Activated CD4-positive, alpha-beta T cell treated with anti-CD3 and anti-CD28 coated beads for 36 hours (primary cell): ENCODE data around the gene PNPO. TPM values are rescaled to one million over a fixed set of nuclear protein-coding genes. Genes with fewer than 3 reads are reported as not detected.

Source experiments
- ATAC-seq: fragments of 200-7000 bp; cut with Tn5 transposase; one replicate; pipeline ENCODE4 v1.10.0; 2021; ENCODE audit warnings: mild to moderate bottlenecking, moderate library complexity
- CTCF ChIA-PET: fragments of 350-600 bp; sonication (Branson Sonifier 250); formaldehyde crosslinking; loops from one replicate; lab custom pipeline; 2021; ENCODE audit warnings: antibody characterized with exemption; lab: Charles Lee
- POLR2A ChIA-PET: fragments of 350-600 bp; sonication (Branson Sonifier 250); formaldehyde crosslinking; loops from one replicate; lab custom pipeline; 2021; ENCODE audit warnings: antibody characterized with exemption, inconsistent platforms; lab: Charles Lee
- DNase-seq: peaks from one replicate; pipeline ENCODE4 v3.0.0-alpha.2; 2020
- H3K27ac Mint-ChIP-seq: one replicate; pipeline ENCODE4 v1.8.0; 2021; ENCODE audit warnings: mixed read lengths
- H3K27me3 Mint-ChIP-seq: one replicate; pipeline ENCODE4 v1.8.0; 2021; ENCODE audit warnings: mixed read lengths
- H3K36me3 Mint-ChIP-seq: one replicate; pipeline ENCODE4 v1.8.0; 2021; ENCODE audit warnings: low read depth, mixed read lengths
- H3K4me1 Mint-ChIP-seq: one replicate; pipeline ENCODE4 v1.8.0; 2021; ENCODE audit warnings: mixed read lengths
- H3K4me3 Mint-ChIP-seq: one replicate; pipeline ENCODE4 v1.8.0; 2021; ENCODE audit warnings: mild to moderate bottlenecking, moderate library complexity, mixed read lengths
- H3K9me3 Mint-ChIP-seq: one replicate; pipeline ENCODE4 v1.8.0; 2021; ENCODE audit warnings: low read depth, mixed read lengths
- intact Hi-C, 2 experiments: fragments of 100-400 bp; cut with DNase I in 1 of 2; cut with micrococcal nuclease in 1 of 2; formaldehyde crosslinking; loops; one replicate each; pipeline versions ENCODE4 v1.14.2 to v1.15.1; 2022 to 2024; cut with DNase I, micrococcal nuclease
- total RNA-seq, 2 experiments: library from RNA; stranded (reverse); gene quantifications; one replicate each; pipeline ENCODE4 v1.2.3, GENCODE V29; 2021

The PNPO gene
- total RNA-seq, 2 experiments from 2014 or later: 29.7 to 41.0 TPM

DNA sequence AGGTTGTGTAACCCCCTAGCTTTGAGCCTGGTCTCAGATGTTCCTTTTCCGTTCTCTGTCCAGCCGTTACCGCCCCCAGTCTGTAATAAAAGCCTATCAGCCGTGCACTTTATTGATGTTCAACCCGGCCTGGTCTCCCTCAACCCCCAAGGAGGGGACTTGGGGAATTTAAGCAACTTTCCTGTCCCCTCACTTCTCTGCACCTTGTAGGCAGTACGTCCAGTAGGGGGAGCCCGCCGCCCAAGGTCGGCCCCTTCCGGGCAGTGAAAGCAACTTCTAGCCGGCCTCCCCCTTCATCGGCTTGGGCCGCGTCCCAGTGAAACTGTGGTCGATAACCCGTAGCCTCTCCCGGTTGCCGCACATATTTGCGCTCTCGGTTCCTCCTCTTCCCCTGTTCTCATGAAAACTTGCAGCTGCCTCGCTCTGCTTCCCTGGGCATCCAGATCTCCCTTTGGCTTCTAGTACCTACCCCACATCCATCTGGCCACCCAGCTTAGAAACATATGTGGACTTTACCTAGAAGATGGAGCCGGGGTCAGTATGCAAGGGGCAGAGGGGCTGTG is 7.9 kb downstream of the PNPO start:
- Mint-ChIP-seq H3K27ac (peak overlapping the region; percentile 66), H3K9me3 (no peaks in the 10 kb centered on the region), H3K4me1 (peaks cover 42% of the 10 kb centered on the region), H3K4me3 (peak overlapping the region; percentile 30), H3K27me3 (no peaks in the 10 kb centered on the region), H3K36me3 (peaks cover 39% of the 10 kb centered on the region)
- ChIA-PET POLR2A (no interaction called here), CTCF (interaction anchor here (0.7 to 12.5 kb wide), 25 partner anchors 8 to 283 kb away, joined by 3 to 222 read pairs (median 4); partner anchors contain the start of genes CDK5RAP3, LRRC46, MRPL10 and PNPO)
- peak; percentile 91 for DNase-seq
- peak; percentile 75 for ATAC-seq
- intact Hi-C loops: loop anchor here (1.0 to 10.0 kb wide), 5 partner anchors 21 to 1024 kb away; partner anchors contain the start of genes GOSR2 (in 1 of the 2), SCRN2 (in 1 of the 2) and UBE2Z (in 1 of the 2)

- POLR2A ChIA-PET: interaction anchor here (1.2 to 1.3 kb wide), 2 partner anchors 9 to 20 kb away, joined by 3 to 6 read pairs; partner anchors contain the start of gene PNPO
- ATAC-seq: no peak
- DNase-seq: no peak
- H3K36me3 Mint-ChIP-seq: peaks cover 35% of the 10 kb centered on the region
- peak overlapping the region; percentile 58 for H3K27ac Mint-ChIP-seq
- intact Hi-C loops: loop anchor here (1.0 to 10.0 kb wide), 5 partner anchors 20 to 1025 kb away; partner anchors contain the start of genes GOSR2 (in 1 of the 2), SCRN2 (in 1 of the 2) and UBE2Z (in 1 of the 2)
- no peaks in the 10 kb centered on the region for H3K27me3 Mint-ChIP-seq
- H3K9me3 Mint-ChIP-seq: no peaks in the 10 kb centered on the region
- peaks cover 36% of the 10 kb centered on the region for H3K4me1 Mint-ChIP-seq
- H3K4me3 Mint-ChIP-seq: no peak overlapping the region
- CTCF ChIA-PET: interaction anchor here (0.5 to 12.5 kb wide), 25 partner anchors 9 to 483 kb away, joined by 3 to 222 read pairs (median 4); partner anchors contain the start of genes CDK5RAP3, PNPO and SCRN2
Measured at GRCh38 chr17:47949946-47950345, 8.6 kb downstream of the PNPO start.

DNA sequence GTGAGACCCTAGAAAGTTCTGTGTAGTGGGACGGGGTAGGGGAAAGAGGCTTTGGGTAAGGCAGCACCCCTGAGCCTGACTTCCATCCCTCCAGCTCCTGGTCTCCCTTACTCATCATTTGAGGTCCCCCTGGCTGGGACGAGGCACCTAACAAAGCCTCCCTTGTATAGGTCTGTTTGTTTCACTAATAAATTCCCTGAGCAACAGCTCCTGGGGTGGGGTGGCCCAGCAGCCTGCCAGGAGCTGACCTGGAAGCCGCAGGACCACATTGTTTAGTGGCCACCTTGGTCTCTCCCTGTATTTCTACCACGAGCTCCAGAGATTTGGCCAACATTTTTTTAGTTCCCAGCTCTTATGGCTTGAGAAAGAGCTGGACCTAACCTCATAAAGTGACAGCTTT is 9.1 kb downstream of the PNPO start:
- Mint-ChIP-seq H3K4me3 (no peak overlapping the region), H3K4me1 (peaks cover 31% of the 10 kb centered on the region), H3K27me3 (no peaks in the 10 kb centered on the region), H3K27ac (no peak overlapping the region), H3K36me3 (peaks cover 30% of the 10 kb centered on the region), H3K9me3 (no peaks in the 10 kb centered on the region)
- DNase-seq (no peak), ATAC-seq (no peak)
- intact Hi-C loops: no loop called here
- ChIA-PET CTCF (interaction anchor here (0.5 to 12.5 kb wide), 22 partner anchors 9 to 765 kb away, joined by 3 to 222 read pairs (median 4); partner anchors contain the start of genes CDK5RAP3, PNPO, SCRN2 and SP6), POLR2A (interaction anchor here (1.2 to 1.3 kb wide), 2 partner anchors 9 to 20 kb away, joined by 3 to 6 read pairs; partner anchors contain the start of gene PNPO)

DNA sequence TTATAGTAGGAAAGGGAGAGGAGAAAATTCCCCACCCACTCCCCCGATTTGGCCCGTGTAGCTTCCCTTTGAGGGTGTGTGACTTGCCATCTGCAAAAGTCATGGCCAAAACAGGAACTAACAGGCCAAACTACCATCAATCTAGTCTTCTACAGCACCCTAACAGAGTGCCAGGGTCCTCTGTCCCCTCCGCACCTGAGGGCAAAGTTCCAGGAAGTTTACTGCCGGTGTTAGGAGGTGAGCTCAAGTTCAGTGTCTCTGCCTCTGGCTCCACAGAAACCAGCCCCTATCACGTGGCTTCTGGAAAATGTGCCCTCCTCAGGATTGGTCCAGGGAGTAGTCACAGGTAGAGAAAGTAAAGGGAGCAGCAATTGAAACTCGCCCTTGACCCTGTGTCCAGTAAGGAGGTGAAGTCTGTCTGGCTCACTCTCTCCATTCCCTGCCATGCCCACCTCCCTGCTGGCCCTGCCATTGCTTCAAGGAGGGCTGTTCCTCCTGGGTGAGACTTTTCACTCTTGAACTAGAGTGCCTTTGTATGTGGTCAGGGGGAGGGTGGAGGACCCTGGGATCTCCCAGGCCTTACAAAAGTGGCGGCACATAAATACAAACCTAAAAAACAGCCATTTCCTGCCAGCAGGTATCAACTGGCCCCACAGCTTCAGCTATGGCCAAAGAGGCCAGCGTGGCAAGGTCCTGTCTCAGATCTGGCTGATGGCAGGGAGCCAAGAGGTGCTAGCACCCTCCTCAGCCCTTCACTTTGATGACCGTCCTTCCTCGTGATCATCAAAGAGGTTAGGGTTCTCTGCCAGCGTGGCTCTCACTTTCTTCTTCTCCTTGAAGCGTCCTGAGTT is 11.0 kb downstream of the PNPO start:
- DNase-seq (no peak), ATAC-seq (no peak)
- H3K36me3 Mint-ChIP-seq: peaks cover 19% of the 10 kb centered on the region
- no peak overlapping the region for H3K4me3 Mint-ChIP-seq
- intact Hi-C loops: no loop called here
- H3K27ac Mint-ChIP-seq: no peak overlapping the region
- H3K4me1 Mint-ChIP-seq: peaks cover 14% of the 10 kb centered on the region
- H3K27me3 Mint-ChIP-seq: no peaks in the 10 kb centered on the region
- ChIA-PET CTCF (interaction anchor here (0.7 to 12.5 kb wide), 4 partner anchors 9 to 57 kb away, joined by 3 to 222 read pairs (median 4); partner anchors contain the start of genes CDK5RAP3, PNPO and SP2), POLR2A (no interaction called here)
- H3K9me3 Mint-ChIP-seq: no peaks in the 10 kb centered on the region

- no peak overlapping the region for H3K27ac Mint-ChIP-seq
- H3K4me3 Mint-ChIP-seq: no peak overlapping the region
- ChIA-PET POLR2A (no interaction called here), CTCF (interaction anchor here (0.5 to 1.1 kb wide), 4 partner anchors 12 to 655 kb away, joined by 3 to 6 read pairs (median 4); partner anchors contain the start of gene CDK5RAP3)
- H3K9me3 Mint-ChIP-seq: no peaks in the 10 kb centered on the region
- ATAC-seq: no peak
- peaks cover 8% of the 10 kb centered on the region for H3K36me3 Mint-ChIP-seq
- intact Hi-C loops: no loop called here
- H3K4me1 Mint-ChIP-seq: peaks cover 13% of the 10 kb centered on the region
- no peak for DNase-seq
- no peaks in the 10 kb centered on the region for H3K27me3 Mint-ChIP-seq
Measured at GRCh38 chr17:47953909-47954308, 12.5 kb downstream of the PNPO start.

GRCh38 chr17:47955497-47956461 is 14.4 kb downstream of the PNPO start:
- no peak for ATAC-seq
- no peaks in the 10 kb centered on the region for H3K27me3 Mint-ChIP-seq
- intact Hi-C loops: no loop called here
- H3K4me3 Mint-ChIP-seq: no peak overlapping the region
- ChIA-PET POLR2A (interaction anchor here (0.6 to 1.4 kb wide), 2 partner anchors 14 to 74 kb away, joined by 3 to 5 read pairs; partner anchors contain the start of gene PNPO), CTCF (interaction anchor here (0.7 to 2.4 kb wide), 5 partner anchors 8 to 113 kb away, joined by 3 to 16 read pairs (median 3); partner anchors contain the start of gene CDK5RAP3)
- no peak overlapping the region for H3K27ac Mint-ChIP-seq
- peaks cover 2% of the 10 kb centered on the region for H3K36me3 Mint-ChIP-seq
- H3K9me3 Mint-ChIP-seq: no peaks in the 10 kb centered on the region
- DNase-seq: no peak
- H3K4me1 Mint-ChIP-seq: no peaks in the 10 kb centered on the region

- no peak for ATAC-seq
- Mint-ChIP-seq H3K27ac (no peak overlapping the region), H3K4me3 (no peak overlapping the region), H3K36me3 (peaks cover 2% of the 10 kb centered on the region), H3K9me3 (no peaks in the 10 kb centered on the region), H3K4me1 (no peaks in the 10 kb centered on the region), H3K27me3 (no peaks in the 10 kb centered on the region)
- intact Hi-C loops: no loop called here
- ChIA-PET POLR2A (interaction anchor here (0.9 to 1.4 kb wide), 2 partner anchors 15 to 58 kb away, joined by 4 to 5 read pairs; partner anchors contain the start of gene PNPO), CTCF (interaction anchor here (0.6 to 2.4 kb wide), 10 partner anchors 9 to 677 kb away, joined by 3 to 16 read pairs (median 3); partner anchors contain the start of gene CDK5RAP3)
- no peak for DNase-seq
Measured at GRCh38 chr17:47956791-47957590, 15.6 kb downstream of the PNPO start.

GRCh38 chr17:47957591-47958490 is 16.5 kb downstream of the PNPO start, which contains the start of gene PRR15L:
Gene PRR15L, minus strand, starts transcription at chr17:47957883. Its CDS starts 4,649 bp downstream, at chr17:47953234.
- no peaks in the 10 kb centered on the region for H3K27me3 Mint-ChIP-seq
- H3K9me3 Mint-ChIP-seq: no peaks in the 10 kb centered on the region
- H3K36me3 Mint-ChIP-seq: no peaks in the 10 kb centered on the region
- DNase-seq (no peak), ATAC-seq (no peak)
- H3K4me3 Mint-ChIP-seq: no peak within 1 kb of the TSS
- intact Hi-C loops: no loop called here
- ChIA-PET CTCF (interaction anchor here (0.7 to 1.6 kb wide), 8 partner anchors 9 to 53 kb away, joined by 3 to 5 read pairs (median 4); partner anchors contain the start of gene CDK5RAP3), POLR2A (interaction anchor here (0.9 kb wide), 1 partner anchor 57 kb away, joined by 4 read pairs; no protein-coding TSS in a partner anchor)
- H3K4me1 Mint-ChIP-seq: no peaks in the 10 kb centered on the region
- no peak within 1 kb of the TSS for H3K27ac Mint-ChIP-seq
